H4 (cell line): ENCODE measurements around the gene MARK1. TPM values are rescaled to one million over a fixed set of nuclear protein-coding genes. Genes with fewer than 3 reads are reported as not detected.
"Not testable (repeated sequence)": the region's sequence is repeated elsewhere in the genome, so short reads cannot be mapped to it uniquely, and the experiment has no call there.

Source experiments
- DNase-seq: peaks from one replicate; pipeline ENCODE4 v3.0.0-alpha.2; 2015; ENCODE audit warnings: low spot score
- total RNA-seq: library from RNA; depleted of rRNA; stranded (reverse); fragments of >200 nt; shearing (Covaris generic); gene quantifications from 2 replicates; pipeline ENCODE4 v1.2.3, GENCODE V29; 2014

MARK1 gene
- total RNA-seq, 1 experiment from 2014 or later, result 3.8 TPM

DNA sequence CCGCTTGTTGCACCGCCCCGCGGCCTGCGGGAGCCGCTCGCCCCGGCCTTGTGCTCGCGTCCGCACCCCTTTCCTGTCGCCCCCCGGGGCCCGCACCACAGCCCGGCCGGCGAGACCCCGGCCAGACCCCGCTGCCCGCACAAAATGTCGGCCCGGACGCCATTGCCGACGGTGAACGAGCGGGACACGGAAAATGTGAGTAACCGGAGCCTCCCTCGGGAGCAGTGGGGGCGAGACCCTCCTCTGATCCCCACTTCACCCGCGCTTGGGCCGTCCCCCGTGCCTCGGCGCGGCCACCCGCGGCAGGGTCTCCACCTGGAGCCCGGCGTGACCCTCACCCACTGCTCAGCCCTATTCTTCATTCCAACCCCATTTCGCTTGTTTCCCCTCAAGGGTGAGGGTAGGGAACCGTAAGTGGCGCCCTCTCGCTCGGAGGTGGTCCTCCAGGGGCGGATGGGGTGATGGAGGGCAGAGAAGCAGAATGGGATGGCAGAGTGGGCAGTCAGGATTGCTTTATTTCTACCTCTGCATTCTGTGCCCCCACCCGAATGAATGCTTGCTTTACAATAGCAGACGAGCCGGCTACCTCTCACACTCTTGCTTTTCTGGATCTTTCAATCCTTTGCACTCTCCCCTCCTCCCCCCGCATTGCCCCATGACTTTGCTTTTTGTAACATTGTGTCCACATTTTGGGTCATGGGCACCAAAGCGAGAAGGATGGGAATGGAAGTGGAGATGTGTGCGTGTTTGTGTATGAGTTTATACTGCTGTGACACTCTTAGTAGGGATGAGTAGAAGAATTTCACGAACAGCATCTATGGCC lies 954 bp downstream of the MARK1 start:
- DNase-seq, result peak; percentile 7

DNA sequence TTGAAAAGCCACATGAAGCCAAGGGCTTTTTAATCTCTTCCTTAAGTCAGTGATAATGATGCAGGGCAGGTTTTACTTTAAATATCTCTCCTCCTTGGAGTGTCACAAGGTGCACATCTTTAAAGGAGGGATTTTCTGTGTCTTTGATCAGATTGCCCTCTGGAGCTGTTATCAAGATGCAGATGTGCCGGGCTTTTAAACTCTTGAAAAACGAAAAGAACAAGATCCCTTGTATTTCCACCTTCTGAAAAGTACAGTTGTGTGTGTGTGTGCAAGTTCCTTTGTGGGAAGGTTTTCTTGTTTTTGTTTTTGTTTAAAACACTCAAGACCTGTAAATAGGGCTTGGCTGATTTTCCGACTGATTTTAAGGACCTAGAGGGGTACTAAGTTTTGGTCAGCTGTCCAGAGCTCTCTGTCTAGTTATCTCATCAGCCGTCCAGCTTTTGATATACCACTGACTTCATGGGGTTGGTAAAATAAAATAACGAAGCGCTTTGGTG lies 1.6 kb downstream of the MARK1 start:
- DNase-seq, result no peak

DNA sequence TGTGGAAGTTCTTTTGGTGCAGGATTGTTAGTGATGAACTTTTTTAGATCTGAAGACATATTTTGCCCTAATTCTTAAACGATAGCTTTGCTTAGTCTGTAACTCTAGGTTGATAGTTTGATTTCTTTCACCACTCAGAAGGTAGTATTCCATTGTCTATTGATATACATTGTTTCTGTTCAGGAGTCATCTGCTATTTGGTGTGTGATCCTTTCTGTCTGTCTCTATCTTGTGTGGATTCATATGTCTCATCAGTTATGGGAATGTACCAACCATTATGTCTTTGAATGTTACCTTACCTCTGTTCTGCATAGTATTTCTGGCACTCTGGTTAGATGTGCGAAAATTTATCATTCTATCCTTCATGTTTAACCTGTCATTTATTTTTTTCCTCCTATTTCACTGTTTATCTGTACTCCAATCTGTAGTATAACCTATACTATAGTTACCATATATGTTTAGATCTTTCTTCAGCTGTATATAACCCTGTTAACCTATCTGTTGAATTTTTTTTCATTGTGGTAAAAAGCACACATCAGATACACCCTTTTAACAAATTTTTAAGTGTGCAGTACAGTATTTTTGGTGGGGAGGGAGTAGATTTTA lies 5.7 kb downstream of the MARK1 start:
- DNase-seq, result no peak

DNA sequence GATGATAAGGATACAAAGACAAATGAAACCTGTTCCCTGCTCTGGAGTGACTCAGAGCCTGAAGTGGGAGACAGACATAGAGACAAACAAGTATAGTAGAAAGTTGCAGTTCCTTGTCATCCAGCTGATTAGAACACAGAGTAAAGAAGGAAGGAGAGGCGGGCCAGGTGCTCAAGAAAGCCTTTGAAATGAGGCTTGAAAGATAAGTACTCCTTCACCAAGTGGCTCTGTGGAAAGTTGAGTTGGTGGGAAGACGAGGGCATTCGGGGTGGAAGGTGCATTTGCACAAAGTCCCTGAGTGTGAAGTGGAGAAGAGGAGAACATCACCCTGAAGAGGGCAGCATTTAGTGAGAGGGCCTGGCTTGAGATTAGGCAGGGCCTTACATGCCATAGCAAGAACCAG lies 17.0 kb downstream of the MARK1 start:
- DNase-seq, result no peak

DNA sequence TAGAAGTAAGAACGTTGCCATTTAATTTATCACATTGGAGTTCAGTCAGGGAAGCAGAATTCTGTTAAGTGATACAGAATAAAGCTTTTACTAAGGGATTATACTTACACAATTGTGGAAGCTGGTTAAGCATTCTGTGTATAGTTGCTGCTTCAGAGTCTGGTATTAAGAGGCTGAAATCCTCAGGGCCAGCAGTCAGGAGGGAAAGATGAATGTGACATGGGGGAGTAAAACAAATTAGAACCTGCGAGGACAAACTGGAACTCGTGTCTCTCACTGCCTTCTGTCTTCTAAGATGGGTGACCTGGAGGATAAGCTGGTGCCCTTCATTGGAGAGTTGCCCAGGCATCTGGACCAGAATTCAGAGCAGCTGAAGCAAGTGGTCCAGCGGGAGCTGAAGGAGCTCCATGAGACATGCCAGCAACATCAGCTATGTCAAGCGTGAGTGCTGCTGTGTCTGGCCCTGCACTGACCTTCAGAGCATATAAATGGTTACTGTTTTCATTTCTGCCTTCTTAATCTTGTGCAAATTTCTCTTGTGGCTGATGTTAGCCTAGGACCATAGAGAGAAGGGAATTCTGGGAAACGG lies 23.0 kb downstream of the MARK1 start:
- DNase-seq, result no peak

DNA sequence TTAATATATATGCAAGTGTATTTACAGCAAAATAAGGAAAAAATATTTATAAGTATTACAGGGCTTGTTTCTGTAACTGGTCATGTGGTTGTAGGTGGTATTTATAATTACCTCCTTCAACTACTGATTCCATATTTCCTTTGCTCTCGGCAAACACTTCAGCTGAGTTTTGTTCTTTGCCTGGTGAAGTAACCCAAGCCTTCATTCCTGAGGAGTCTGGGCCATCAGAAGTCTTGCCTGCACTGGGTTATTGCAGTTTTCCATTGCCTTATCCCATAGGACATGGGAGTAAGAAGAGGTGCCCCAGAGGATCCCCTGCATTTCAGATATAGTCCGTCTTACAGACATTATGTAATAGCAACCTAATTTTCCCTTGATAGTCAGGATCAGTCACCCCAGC lies 23.8 kb downstream of the MARK1 start:
- no peak for DNase-seq

DNA sequence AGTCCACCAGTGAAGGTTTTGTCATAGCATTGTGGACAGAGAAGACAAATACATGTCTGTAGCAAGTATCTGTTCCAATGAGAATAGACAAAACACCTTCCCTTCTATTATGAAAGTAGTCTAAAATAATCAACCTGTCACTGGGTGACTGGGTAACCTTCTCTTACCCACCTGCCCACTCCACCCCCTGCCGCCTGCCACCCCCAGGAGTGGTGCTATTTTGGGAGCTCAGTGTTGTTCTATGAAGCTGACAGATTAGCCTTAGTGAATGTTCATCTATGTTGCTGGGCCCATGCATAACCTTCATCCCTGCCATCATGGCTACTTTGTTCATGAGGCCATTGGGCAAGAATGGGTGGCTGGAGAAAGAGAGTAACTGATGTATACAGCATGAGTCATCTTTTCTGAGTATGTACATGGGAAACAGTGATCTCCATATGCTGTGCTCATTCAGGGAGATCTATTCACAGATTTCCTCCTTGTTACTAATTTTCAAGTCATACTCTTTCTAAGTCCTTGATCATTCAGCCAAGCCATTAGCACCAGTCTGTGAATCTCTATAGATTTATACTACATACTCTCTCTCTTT lies 24.8 kb downstream of the MARK1 start:
- no peak for DNase-seq

DNA sequence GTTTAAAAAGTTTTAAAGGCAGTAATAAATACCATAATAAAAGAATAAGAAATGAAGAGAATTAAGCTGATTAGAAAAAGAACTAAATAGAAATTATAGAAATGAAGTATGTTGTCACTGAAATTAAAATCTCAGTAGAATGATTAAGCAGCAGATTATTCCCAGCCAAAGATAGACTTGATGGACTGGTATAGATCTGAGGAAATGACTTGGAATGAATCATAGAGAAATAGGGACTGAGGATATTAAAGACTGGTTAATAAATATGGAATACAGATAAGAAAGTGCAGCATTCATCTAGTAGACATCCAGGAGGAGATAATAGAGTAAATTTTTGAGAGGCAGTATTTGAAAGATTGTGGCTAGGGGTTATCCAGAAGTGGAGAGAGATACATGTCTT lies 28.7 kb downstream of the MARK1 start:
- DNase-seq, result no peak

DNA sequence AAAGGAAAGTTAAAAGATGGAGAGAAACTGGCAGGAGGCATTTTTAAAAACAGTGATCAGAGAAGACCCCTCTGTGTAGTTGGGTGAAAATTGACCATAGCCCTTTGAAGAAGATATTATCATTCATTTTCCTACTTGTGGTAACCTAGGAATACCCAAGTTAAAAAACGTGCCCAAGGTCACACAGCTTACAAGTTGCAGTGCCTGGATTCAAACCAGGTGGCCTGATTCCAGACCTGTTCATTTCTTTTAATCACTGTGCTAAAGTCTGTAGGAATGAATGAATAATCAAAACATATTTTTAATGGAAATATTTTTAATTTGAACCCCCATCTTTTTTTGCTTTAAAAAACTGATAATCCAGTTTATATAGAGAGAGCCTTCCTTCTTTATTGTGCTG lies 35.6 kb downstream of the MARK1 start:
- no peak for DNase-seq

DNA sequence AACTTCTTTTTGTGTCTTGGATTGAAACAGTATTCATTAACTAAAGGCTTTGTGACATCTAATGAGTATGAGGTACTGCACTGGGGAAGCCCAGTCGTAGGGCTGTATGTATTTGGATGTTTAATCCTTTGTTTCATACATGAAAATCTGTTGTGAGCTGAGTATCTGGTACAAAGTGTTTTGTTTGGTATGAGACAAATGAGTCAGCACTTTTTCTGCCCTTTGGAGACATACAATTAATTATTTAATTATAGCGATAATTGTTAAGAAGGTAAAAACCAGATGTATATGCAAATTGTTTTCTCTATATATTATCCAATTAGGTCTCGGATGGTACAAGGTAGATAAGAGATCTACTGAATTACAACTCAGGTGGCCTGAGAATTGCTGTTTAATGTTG lies 36.3 kb downstream of the MARK1 start:
- no peak for DNase-seq

DNA sequence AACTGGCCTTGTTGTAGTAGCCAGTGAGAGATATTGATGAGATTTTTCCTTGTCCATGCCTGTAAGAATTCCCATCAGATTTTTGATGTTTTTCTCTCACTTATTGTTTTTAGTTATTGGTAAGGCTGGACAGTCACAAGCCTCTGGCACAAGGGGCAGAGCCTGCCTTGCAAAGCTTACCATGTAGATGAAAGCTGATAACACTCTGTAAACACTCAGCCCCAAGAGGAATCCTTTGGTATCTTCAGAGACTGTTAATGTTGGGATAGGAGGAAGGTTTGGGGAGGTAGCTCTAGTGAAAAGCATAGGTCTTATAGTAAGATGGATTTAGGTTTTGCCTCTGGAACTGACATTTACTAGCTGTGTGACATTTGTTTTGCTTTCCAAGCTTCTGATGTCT lies 37.7 kb downstream of the MARK1 start:
- no peak for DNase-seq

DNA sequence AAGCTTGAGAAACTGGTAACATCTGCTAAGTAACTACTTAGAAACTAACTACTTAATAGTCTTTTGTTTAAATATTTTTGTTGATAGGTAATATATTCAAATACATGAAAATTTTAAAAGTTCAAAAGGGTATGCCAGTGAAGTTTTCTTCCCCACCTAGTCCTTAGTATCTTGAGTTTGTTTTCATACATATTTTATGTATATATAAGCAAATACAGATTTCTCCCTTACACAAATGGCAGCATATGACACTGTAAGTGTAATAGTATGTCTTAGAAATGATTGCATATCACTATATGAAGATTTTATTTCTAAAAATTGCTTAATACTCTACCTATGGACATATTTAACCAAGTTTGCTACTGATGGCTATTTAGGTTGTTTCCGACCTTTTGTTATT lies 38.9 kb downstream of the MARK1 start:
- DNase-seq, result no peak

DNA sequence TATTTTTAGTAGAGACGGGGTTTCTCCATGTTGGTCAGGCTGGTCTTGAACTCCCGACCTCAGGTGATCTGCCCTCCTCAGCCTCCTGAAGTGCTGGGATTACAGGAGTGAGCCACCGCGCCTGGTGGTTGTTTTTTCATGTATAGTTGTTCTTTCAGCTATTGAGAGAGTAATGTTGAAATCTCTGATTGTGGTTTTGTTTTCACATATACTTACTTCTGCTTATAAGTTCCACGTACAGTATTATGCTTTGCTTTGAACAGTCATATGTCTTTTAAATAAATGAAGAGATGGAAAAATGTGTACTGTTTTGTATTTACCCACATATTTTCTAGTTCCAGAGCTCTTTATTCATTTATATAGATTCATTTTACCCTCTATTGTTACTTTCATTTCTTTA lies 44.5 kb downstream of the MARK1 start:
- no peak for DNase-seq

DNA sequence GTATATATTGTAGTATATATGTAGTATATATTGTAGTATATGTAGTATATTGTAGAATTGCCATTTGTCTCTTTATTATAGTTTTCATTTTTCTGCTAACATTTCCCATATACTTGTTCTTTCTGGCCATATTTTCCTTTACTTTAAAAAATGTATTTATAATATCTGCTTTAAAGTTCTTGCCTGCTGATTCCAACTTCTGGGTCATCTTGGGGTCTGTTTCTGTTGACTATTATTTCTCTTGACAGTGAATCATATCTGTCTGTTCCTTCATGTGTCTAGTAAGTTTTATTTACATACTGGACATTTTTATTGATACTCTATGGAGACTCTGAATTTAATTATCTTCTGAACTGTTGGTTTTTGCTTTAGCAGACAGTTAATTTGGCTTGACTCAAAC lies 45.9 kb downstream of the MARK1 start:
- no peak for DNase-seq

DNA sequence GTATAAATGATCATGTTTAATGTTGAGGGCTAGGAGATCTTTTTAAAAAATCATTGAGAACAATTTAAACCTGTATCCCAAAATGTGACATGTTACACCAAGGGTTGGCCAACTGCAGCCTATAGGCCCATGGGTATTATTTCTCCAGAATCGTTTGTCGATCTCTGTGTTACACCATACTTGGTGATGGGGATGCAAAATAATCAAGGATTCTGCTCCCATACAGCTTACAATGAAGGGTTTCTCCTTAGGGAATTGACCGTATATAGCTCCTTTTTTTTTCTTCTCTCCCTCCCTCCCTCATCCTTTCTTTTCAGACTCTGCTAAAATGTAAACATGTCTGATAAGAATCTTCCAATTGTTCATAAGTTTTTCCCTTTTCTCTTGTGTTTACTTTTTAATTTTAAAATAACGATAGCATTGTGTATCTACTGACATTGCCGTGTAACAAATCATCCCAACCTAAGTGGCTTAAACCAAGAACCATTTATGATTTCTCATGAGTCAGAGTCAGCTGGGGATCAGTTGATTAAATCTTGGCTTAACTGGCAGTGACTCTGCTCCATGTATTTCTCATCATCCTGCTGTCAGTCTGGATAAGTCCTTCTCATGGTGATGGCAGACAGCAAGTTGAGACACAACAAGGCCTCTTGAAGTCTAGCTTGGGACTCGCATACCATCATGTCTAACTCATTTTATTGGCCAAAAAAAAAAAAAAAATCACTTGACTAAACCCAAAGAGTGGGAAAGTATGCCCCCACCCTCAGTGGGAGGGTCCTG lies 48.0 kb downstream of the MARK1 start:
- no peak for DNase-seq

DNA sequence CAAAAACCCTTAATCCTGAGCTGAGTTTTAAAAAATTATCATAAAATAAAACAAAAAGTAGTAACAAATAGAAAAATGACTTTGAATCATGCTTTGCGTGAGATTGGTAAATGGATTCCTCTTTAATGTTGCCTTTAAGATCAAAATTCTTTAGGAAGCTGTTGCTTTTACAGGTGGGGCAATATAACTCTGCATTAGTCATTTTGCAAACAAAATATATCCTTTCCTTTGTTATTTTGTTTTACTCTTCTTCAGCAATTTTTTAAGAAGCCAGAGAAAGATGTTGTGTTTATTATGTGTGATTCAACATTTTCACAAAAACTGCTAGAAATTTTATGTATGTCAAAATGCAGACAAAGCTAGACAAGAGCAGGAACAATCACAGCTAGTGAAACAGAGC lies 50.0 kb downstream of the MARK1 start:
- no peak for DNase-seq

DNA sequence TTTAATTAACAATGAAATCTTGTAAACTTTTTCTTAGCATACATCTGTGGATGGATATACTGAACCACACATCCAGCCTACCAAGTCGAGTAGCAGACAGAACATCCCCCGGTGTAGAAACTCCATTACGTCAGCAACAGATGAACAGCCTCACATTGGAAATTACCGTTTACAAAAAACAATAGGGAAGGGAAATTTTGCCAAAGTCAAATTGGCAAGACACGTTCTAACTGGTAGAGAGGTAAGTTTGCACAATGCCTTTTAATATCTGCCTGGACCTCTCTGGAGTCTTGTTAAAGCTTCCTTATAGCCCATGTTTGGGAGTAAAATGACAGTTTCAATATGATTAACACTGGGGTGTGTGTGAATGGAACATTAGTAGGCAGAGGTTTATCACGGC lies 51.4 kb downstream of the MARK1 start:
- no peak for DNase-seq

DNA sequence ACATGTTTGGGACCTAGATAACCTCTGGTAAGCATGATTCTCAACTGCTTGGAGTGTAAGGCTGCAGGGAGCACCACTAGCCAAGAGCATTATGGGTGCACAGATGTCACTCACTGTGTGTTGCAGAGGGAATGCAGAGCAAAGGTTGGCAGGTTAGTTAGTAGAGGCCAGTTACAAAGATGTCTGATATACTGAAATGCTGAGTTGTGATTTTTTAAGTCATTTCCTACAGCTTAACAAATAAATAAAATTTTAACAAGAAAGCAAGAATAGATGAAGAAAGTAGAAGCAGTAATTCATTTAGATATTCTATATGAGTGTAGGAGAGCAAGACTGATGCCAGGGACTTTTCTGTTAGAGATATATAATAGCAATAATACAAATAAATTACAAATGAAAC lies 64.8 kb downstream of the MARK1 start:
- no peak for DNase-seq

DNA sequence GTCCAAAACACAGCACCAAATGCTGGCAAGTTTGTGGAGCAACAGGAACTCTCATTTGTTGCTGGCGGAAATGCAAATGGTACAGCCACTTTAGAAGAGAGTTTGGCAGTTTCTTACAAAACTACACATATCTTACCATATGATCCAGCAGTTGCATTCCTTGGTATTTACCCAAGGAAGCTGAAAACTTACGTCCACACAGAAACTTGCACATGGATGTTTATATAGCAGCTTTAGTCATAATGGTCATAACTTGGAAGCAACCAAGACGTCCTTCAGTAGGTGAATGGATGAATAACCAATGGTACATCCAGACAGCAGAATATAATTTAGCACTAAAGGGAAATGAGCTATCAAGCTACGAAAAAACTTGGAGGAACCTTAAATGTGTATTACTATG lies 66.4 kb downstream of the MARK1 start:
- DNase-seq, result no peak

DNA sequence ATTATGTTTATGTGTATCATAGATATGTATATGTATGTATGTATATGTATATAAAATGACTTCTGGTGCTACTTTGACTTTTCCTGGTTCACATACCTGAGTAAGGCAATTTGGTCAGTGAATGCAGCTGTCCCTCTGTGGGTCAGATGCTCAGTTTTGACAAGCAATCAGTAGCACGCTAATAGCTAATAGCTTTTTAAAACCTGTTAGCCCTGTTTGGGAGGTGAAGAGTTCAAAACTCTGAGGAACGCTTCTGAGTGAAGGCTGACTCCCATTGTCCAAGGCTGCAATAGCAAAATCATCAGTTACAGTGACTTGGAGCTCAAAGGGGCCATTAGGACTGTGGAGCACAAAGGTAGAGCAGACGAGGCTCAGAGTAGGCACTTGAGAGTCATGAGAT lies 67.2 kb downstream of the MARK1 start:
- DNase-seq, result no peak

DNA sequence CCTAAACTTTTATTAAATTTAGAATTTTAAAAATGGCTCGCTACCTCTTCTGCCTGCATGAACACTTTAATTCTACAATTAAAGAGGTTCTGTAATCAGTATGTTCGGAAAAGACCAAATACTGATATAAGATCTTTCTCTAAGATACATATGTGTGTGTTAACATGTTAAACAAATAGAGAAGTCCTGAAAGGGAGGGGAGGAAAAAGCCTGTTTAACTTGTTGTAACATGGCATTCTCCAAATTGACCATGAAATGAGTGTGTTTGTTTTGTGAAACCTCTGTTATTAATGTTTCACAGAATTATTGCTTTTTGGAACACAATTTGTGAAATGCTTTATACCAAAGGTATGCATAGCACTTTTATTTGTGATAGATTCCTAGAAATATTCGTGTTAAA lies 77.0 kb downstream of the MARK1 start:
- DNase-seq, result no peak

DNA sequence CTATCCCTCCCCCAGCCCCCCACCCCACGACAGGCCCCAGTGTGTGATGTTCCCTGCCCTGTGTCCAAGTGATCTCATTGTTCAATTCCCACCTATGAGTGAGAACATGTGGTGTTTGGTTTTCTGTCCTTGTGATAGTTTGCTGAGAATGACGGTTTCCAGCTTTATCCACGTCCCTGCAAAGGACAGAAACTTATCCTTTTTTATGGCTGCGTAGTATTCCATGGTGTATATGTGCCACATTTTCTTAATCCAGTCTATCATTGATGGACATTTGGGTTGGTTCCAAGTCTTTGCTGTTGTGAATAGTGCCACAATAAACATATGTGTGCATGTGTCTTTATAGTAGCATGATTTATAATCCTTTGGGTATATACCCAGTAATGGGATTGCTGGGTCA lies 77.7 kb downstream of the MARK1 start:
- DNase-seq, result not testable (repeated sequence)
